NCI-H2227 (cell line): ENCODE data around the gene KCND2.
A peak's percentile ranks its signal among the peaks of the same experiment; 100 is the strongest.

ENCODE experiments used
- DNase-seq: peaks from one replicate; lab custom pipeline; 2025; ENCODE audit not compliant: unreplicated experiment; lab: John Stamatoyannopoulos, UW

KCND2 gene

GRCh38 chr7:120307991-120308545 is 35.1 kb downstream of the KCND2 start:
- DNase-seq, result peak; percentile 35

DNA sequence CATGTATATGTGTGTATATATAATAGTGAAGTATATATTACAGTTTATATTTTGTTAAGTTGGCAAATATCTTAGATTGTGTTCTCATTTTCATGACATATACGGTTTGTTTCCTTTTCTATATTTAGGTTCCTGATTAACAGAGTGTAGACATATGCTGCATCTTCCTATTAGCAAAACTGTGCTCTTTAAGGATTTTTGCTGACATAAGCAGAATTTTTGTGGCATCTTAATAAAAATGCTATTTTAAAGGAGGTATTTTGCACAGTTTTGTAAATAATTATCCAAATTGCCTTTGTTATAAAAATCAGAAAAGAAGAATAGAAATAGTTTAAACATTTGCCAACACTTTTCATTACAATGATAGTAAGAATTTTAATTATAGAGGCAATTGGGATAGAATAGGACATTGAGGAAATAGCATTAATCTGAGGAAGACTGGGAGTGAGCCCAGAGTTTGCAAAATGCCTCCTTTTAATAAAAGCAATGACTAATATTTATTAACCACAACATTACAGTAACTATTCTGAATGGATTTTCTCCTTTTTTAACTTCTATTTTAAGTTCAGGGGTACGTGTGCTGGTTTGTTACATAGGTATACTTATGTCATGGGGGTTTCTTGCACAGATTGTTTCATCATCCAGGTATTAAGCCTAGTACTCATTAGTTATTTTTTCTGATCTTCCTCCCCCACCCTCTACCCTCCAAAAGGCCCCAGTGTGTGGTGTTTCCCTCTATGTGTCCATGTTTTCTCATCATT is 38.2 kb downstream of the KCND2 start:
- no peak for DNase-seq

- DNase-seq, result no peak
Observed at GRCh38 chr7:120320218-120320961, 47.4 kb downstream of the KCND2 start.

DNA sequence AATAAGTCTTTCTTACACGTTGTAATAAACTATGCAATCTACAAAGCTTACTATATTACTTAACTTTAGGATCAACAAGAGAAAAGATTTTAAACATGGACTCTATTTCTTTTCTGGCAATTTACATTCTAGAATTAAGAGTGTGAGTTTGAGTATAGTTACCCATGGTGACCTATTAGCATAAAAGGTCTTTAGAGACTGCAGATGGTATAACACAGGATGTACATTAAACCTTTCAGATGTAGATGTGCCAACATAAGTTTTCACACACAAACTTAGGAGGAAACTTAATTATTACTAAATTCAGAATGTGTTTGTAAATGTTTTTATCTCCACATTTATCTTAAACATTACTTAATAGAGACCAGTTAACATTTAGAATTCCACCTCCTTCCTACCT is 54.1 kb downstream of the KCND2 start:
- DNase-seq, result no peak

GRCh38 chr7:120332433-120332832 is 59.5 kb downstream of the KCND2 start:
- no peak for DNase-seq

- no peak for DNase-seq
Observed at GRCh38 chr7:120334475-120334874, 61.5 kb downstream of the KCND2 start.

- no peak for DNase-seq
Observed at GRCh38 chr7:120337308-120337907, 64.4 kb downstream of the KCND2 start.

GRCh38 chr7:120344276-120344675 is 71.3 kb downstream of the KCND2 start:
- DNase-seq, result no peak

- no peak for DNase-seq
Observed at GRCh38 chr7:120353171-120353570, 80.2 kb downstream of the KCND2 start.

DNA sequence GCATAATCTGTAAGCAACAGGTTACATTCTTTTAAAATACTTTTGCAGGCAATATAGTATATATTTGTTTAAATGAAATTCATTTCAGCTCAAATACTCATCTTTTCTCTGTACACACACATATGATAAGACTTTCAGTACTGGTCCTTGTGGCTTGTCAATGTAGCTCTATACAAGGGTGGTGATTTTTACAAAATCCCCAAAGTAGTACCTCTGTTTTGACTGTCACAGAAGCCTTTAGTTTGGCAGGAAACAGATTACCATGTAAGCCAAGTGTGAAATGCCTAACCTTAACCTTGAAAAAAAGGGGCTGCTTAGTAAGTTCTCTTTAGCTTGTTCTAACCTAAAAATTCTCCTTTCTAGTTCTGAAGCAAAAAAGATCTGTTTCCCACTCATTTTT is 87.9 kb downstream of the KCND2 start:
- DNase-seq, result no peak

DNA sequence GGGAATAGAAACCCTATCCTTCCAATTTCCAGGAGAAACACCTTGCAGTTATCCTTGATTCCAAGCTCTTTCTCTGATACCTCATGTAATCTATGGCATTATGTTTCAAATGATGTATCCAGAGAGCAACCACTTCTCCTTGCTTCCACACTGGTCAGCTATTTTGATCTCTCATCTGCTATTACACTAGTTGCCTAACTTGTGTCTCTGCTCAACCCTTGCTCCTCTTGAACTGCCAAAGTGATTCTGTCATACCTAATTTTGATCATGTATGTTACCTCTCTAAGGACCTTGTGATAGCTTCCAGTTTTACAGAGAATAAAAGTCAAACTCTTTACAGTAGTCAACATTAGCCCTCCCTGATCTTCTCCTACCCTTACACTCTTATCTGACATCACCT is 90.4 kb downstream of the KCND2 start:
- DNase-seq, result no peak

DNA sequence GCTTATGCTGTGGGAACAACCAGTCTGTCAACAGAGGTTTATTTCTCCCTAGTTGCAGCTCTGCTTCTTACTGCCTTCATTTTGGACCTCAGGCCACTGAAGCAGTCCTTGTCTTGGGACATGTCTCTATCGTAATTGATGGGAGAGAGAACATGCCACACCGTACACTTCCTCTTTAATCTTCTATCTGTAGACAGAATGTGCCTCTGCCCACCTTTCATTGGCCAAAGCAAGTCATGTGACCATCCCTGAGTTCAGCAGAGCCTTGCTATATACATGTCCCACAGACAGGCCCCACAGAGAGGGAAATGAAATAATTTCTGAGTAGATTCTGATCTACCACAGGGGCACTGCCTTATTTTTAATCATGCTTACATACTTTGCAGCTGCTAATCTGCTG is 98.0 kb downstream of the KCND2 start:
- no peak for DNase-seq

DNA sequence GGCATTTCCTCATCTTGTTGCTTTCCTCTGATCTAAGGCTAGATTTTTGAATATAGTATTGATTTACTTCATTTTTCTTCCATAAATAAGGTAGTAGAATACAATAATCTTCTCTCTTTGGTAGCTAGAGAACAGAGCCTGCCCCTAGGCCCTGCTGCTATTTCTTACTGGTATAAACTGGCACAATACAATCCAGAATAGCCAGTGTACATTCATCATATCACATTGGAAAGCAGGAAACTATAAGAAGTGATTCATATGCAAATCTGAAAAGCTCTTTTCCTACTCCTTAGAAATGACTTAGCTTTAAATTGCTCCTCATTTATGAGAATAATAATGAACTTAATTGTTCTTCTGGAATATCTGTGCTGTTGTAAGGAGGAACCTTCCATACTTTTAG is 100.2 kb downstream of the KCND2 start:
- no peak for DNase-seq

DNA sequence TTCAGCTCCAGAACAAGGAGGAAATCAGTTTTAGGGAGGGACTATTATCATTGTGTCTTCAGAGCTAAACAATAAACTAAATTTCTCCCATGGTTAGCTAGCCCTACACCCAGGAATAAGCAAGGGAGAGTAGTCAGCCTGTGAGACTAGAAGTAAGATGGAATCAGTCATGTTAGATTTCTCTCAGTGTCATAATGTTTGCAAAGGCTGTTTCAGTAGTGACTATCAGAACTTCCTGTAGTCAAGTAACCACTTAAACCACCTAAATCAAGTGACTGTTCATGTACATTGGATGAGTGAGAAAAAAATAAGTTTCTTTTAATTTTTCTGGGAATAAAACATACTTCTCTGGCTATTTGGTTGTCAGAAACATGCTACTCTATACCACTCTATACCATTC is 121.6 kb downstream of the KCND2 start:
- DNase-seq, result no peak

DNA sequence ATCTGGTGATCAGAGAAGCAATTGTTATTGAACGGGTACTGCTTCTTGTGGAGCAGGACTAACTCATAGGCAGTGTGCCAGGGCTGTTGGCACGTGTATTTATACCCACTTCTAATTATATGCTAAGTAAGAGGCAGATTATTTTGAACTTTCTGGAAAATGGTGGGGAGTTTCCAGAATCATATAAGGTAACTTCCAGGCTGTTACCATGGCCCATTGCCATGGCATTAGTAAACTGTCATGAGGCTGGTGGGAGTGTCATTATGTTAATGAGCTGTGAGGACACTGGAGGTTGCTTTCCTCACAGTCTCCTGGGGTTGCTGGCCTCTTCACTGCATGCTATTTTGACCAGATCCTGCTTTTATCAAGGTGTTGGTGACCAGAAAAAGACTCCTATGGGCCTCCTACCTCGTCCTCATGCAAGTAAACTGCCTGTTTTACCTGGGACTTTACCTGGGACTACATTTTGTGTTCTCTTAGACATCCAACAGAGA is 122.6 kb downstream of the KCND2 start:
- DNase-seq, result no peak

- DNase-seq, result no peak
Observed at GRCh38 chr7:120398284-120399000, 125.5 kb downstream of the KCND2 start.

DNA sequence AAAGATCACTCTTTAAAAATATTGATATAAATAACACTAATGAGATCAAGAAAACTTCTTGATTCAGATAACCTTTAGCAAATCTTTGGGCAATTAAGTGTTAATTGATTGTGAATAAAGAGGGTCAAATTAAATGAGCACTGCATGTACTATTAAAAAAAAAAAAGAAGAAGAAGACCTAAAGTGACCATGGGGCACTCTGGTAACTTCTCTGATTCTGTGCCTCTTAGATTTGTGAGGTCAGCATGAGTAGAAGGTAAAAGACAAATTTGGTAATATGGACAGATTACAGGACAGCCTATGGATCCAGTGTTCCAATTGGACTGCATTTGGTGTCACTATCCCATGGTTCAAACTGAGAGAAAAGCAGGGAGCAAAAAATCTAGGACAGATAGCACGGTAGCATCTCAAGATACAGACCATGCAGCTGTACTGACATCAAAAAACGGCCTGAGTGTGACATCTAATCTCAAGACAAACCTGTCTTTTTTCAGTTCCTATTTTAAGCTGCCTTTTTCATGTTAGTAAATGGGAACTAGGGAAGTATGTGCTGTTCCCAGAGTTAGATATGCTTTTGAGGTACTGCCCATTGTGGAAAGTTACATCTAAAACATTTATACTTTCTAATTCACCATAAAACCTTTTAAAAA is 128.0 kb downstream of the KCND2 start:
- DNase-seq, result no peak

- no peak for DNase-seq
Observed at GRCh38 chr7:120402079-120402767, 129.2 kb downstream of the KCND2 start.

DNA sequence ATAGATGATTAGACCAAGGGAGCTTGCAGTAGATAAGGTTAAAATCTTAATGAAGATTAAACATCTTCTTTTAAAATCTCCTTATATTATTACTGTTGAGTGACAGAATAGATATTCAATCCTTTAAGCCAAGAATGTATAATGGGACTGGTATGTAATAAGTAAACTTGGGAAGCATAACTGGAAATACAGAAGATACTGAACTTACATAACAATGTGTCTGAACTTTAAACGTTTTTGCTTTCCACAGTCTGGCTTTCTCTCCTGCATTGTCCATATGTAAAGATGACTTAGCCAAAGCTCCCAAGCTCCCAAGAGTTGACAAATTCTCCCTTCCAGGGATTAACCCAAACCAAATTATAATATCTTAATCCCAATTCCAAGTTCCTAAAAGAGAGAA is 129.8 kb downstream of the KCND2 start:
- no peak for DNase-seq

GRCh38 chr7:120404042-120404441 is 131.1 kb downstream of the KCND2 start:
- no peak for DNase-seq
